Suprapubic skin (tissue), 4 donors: ENCODE data around the gene SLC25A29. TPM values are rescaled to one million over a fixed set of nuclear protein-coding genes. Genes with fewer than 3 reads are reported as not detected.

Source experiments
- DNase-seq, 2 donors: peaks; one replicate each; pipeline ENCODE4 v3.0.0-alpha.2; 2019; ENCODE audit warnings: low spot score in 2 of 2
- H3K27ac ChIP-seq: fragments of 200-600 bp; sonication (generic); one replicate; pipeline ENCODE4 v1.5.1; 2019
- H3K27me3 ChIP-seq: fragments of 200-600 bp; sonication (generic); one replicate; pipeline ENCODE4 v1.5.1; 2019
- H3K36me3 ChIP-seq: fragments of 200-600 bp; sonication (generic); one replicate; pipeline ENCODE4 v1.5.1; 2019
- H3K4me1 ChIP-seq: fragments of 200-600 bp; sonication (generic); one replicate; pipeline ENCODE4 v1.5.1; 2019
- H3K4me3 ChIP-seq: fragments of 200-600 bp; sonication (generic); one replicate; pipeline ENCODE4 v1.5.1; 2019; ENCODE audit warnings: mild to moderate bottlenecking
- H3K9me3 ChIP-seq: fragments of 200-600 bp; sonication (generic); one replicate; pipeline ENCODE4 v1.5.1; 2019
- EP300 ChIP-seq: sonication (generic); formaldehyde crosslinking; IDR thresholded peaks from one replicate; pipeline ENCODE4 v1.6.1; 2017; ENCODE audit warnings: antibody characterized with exemption
- POLR2A ChIP-seq, 2 donors: fragments of 450-650 bp; IDR thresholded peaks; one replicate each; pipeline ENCODE4 v1.6.1; 2017; ENCODE audit warnings: antibody characterized with exemption in 2 of 2, mild to moderate bottlenecking in 2 of 2, moderate library complexity in 2 of 2
- POLR2AphosphoS5 ChIP-seq, 3 donors: sonication (generic); formaldehyde crosslinking; IDR thresholded peaks; one replicate each; pipeline ENCODE4 v1.6.1; 2017; ENCODE audit warnings: antibody characterized with exemption in 3 of 3
- WGBS: methylation state at CpG from one replicate; pipeline ENCODE4 v1.1.5; 2018; 5-methylcytosine and 5-hydroxymethylcytosine counted together
- total RNA-seq, 4 donors: library from RNA; depleted of rRNA; stranded (reverse); fragments of >200 nt; gene quantifications; one replicate each; pipeline ENCODE4 v1.1.0, GENCODE V29; 2016
- TF ChIP-seq, protein P1 (sequence below), 2 donors: fragments of 200-600 bp in 1 of 2; fragments of 450-650 bp in 1 of 2; sonication (generic) in 1 of 2; IDR thresholded peaks; one replicate each; pipeline ENCODE4 v1.5.1; 2016 to 2019; ENCODE audit warnings: antibody characterized with exemption in 2 of 2, mild to moderate bottlenecking in 1 of 2, moderate library complexity in 1 of 2

SLC25A29 gene
- total RNA-seq, 4 donors from 2014 or later = 88.1 to 254 (median 120) TPM

DNA sequence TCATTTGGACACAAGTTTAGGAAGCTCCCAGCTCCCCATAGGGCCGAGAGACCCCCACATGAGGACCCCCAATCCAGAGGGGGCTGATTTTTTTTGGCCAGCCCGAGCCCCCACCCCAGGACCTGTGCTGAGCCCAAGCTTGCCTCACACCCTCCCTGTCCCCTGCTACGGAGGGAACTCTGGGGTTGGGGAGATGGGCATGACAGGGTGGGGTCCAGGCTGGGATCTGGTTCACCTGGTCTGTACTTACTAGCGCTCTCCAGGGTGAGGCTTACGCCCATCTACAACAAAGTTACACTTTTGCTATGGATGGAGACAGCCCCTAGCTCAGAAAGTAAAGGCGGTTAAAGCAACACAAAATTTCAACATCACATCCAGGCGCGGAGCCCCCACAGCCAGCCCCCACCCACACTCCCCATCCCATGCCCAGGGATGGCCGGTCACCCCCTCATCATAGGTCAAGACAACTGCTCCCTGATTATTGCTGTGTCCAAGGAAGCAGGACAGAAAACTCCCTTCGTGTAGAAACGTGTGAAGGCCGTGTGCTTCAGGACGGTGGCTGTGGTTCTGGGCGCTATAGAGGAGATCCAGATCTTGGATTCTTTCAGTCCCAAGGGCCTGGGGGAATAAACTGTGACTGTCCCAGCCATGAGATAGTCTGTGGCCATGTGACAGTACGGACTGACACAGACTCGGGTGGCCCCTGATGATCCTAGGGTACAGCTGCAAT is 10.7 kb downstream of the SLC25A29 start:
- DNase-seq = peak; percentile 52 to 74
- Histone ChIP-seq H3K9me3 (no peaks in the 10 kb centered on the region), H3K27ac (no peak overlapping the region), H3K27me3 (no peaks in the 10 kb centered on the region), H3K4me3 (no peak overlapping the region), H3K36me3 (peaks cover 26% of the 10 kb centered on the region), H3K4me1 (peaks cover 44% of the 10 kb centered on the region)
- WGBS = 87% methylated on average over 16 of the region's 16 CpGs
- no peak for TF ChIP-seq POLR2AphosphoS5 (IDR thresholded peaks at IDR 0.05)
- TF ChIP-seq POLR2A (IDR thresholded peaks at IDR 0.05) = no peak
- no peak for TF ChIP-seq EP300
- TF ChIP-seq, protein P1, sequence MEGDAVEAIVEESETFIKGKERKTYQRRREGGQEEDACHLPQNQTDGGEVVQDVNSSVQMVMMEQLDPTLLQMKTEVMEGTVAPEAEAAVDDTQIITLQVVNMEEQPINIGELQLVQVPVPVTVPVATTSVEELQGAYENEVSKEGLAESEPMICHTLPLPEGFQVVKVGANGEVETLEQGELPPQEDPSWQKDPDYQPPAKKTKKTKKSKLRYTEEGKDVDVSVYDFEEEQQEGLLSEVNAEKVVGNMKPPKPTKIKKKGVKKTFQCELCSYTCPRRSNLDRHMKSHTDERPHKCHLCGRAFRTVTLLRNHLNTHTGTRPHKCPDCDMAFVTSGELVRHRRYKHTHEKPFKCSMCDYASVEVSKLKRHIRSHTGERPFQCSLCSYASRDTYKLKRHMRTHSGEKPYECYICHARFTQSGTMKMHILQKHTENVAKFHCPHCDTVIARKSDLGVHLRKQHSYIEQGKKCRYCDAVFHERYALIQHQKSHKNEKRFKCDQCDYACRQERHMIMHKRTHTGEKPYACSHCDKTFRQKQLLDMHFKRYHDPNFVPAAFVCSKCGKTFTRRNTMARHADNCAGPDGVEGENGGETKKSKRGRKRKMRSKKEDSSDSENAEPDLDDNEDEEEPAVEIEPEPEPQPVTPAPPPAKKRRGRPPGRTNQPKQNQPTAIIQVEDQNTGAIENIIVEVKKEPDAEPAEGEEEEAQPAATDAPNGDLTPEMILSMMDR (IDR thresholded peaks at IDR 0.05) = no peak

DNA sequence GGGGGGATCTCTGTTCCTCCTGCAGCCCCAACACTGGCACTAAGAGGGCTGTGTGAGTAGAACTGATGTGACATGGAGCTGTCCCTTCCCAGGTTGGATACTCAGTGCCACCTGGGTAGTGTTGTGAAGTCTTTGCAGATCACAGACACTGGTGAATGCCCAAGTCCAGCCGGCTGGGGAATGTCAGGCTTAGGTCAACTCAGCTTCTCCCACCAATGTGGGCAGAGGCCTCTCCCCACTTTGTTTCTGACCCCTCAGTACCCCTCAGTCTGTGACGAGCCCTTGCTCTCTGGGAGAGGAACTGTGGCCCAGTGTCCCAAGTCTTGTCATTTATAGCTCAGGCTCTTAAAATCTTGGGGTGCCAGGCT is 11.3 kb downstream of the SLC25A29 start:
- Histone ChIP-seq H3K27ac (no peak overlapping the region), H3K4me1 (peaks cover 50% of the 10 kb centered on the region), H3K4me3 (no peak overlapping the region), H3K27me3 (no peaks in the 10 kb centered on the region), H3K36me3 (peaks cover 32% of the 10 kb centered on the region), H3K9me3 (no peaks in the 10 kb centered on the region)
- peak; percentile 52 to 56 for DNase-seq
- no peak for TF ChIP-seq POLR2A (IDR thresholded peaks at IDR 0.05)
- TF ChIP-seq POLR2AphosphoS5 (IDR thresholded peaks at IDR 0.05) = no peak
- TF ChIP-seq EP300 = no peak
- TF ChIP-seq, protein P1 (IDR thresholded peaks at IDR 0.05) = no peak
- 83% methylated on average over 1 of the region's 2 CpGs for WGBS

DNA sequence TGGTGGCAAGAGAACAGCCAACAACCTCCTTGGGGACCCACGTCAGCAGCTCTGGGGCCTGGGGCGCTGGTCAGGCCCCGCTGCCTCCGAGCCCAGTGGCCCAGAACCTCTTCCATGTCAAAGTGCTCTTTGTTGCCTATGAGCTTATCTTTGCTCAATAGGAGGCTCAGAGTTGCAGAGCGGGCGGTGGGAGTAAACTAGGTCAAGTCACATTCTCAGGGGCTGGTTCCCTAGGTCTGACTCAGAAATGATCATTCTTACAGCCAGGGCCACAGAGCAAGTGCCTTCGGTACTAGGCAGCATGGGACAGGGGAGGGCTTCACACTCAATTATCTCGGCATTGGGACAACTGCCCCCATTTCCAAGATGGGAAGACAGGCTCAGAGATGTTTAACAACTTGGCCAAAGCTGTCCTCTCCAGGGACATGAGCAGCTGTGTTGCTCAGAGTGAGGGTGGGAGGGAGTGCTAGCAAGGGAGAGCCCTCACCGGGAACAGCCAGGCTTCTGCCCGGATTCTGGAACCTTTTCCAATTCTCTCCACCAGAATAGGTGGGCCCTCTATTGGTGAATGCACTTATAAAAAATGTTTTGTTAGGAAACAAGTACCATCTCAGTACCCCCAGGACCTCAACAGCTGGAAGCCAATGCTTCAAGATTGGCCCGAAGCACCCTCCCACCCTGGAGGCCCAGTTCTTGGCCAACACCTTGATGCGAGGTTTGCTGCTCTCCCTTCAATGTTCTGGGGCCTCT is 11.9 kb downstream of the SLC25A29 start:
- Histone ChIP-seq H3K27me3 (no peaks in the 10 kb centered on the region), H3K27ac (no peak overlapping the region), H3K36me3 (peaks cover 34% of the 10 kb centered on the region), H3K4me1 (peaks cover 55% of the 10 kb centered on the region), H3K4me3 (no peak overlapping the region), H3K9me3 (no peaks in the 10 kb centered on the region)
- 64% methylated on average over 12 of the region's 12 CpGs for WGBS
- no peak for TF ChIP-seq POLR2A (IDR thresholded peaks at IDR 0.05)
- no peak for TF ChIP-seq EP300
- TF ChIP-seq, protein P1 (IDR thresholded peaks at IDR 0.05) = no peak
- TF ChIP-seq POLR2AphosphoS5 (IDR thresholded peaks at IDR 0.05) = no peak
- peak; percentile 63 to 72 for DNase-seq

DNA sequence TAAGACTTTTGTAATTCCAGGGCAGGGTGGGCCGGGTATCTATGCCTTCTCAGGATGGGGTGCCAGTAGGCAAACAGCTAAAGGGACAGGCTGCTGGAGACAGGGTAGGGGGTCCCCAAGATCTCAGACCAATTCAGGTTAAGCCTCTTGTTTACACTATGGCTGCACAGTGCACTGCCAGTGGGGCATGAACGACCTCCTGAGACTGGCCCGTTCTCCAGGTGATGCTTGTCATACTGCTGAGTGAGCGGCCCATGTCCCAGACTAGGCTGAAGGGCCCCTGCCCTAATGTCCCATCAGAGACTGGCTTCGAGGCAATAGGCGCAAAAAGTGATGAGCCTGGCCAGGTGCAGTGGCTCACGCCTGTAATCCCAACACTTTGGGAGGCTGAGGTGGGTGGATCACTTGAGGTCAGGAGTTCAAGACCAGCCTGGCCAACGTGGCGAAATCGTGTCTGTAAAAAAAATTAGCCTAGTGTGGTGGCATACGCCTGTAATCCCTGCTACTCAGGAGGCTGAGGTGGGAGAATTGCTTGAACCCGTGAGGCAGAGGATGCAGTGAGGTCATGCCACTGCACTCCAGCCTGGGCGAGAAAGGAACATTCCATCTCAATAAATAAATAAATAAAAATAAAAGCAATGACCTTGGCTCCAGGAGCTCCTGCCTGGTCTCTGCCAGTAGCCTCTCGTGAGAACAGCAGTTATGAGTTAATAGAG is 12.6 kb downstream of the SLC25A29 start:
- H3K36me3 ChIP-seq = peaks cover 31% of the 10 kb centered on the region
- H3K27ac ChIP-seq = no peak overlapping the region
- peak; percentile 43 to 58 for DNase-seq
- 70% methylated on average over 12 of the region's 14 CpGs for WGBS
- H3K9me3 ChIP-seq = no peaks in the 10 kb centered on the region
- no peak overlapping the region for H3K4me3 ChIP-seq
- peaks cover 60% of the 10 kb centered on the region for H3K4me1 ChIP-seq
- no peaks in the 10 kb centered on the region for H3K27me3 ChIP-seq
- TF ChIP-seq, protein P1 (IDR thresholded peaks at IDR 0.05) = no peak
- TF ChIP-seq POLR2AphosphoS5 (IDR thresholded peaks at IDR 0.05) (no peak), EP300 (no peak), POLR2A (IDR thresholded peaks at IDR 0.05) (no peak)
